DOHH2 (cell line): ENCODE data around the gene HLCS.

Source experiments
- H3F3A ChIP-seq: fragments of 200-600 bp; sonication (generic), shearing (Covaris generic); 2 replicates; pipeline ENCODE4 v1.6.0; 2016; ENCODE audit warnings: antibody characterized with exemption, mild to moderate bottlenecking; ENCODE audit not compliant: control insufficient read depth, insufficient read depth
- H3K27ac ChIP-seq: fragments of 200-600 bp; sonication (generic); 2 replicates; pipeline ENCODE4 v1.5.1; 2014; ENCODE audit warnings: low read depth, mild to moderate bottlenecking, low read length, moderate library complexity
- H3K27me3 ChIP-seq: fragments of 200-600 bp; sonication (generic); 2 replicates; pipeline ENCODE4 v1.6.1; 2014; ENCODE audit warnings: mild to moderate bottlenecking, low read length, mixed read lengths; ENCODE audit not compliant: control insufficient read depth
- H3K36me3 ChIP-seq: fragments of 200-600 bp; sonication (generic); 2 replicates; pipeline ENCODE4 v1.6.1; 2014; ENCODE audit warnings: mild to moderate bottlenecking, low read length, moderate library complexity, mixed read lengths; ENCODE audit not compliant: control insufficient read depth
- H3K4me1 ChIP-seq: fragments of 200-600 bp; sonication (generic); 2 replicates; pipeline ENCODE4 v1.6.1; 2014; ENCODE audit warnings: mild to moderate bottlenecking, low read length, mixed read lengths; ENCODE audit not compliant: control insufficient read depth
- H3K4me2 ChIP-seq: fragments of 200-600 bp; sonication (generic); 2 replicates; pipeline ENCODE4 v1.6.0; 2014; ENCODE audit warnings: mild to moderate bottlenecking, low read length, moderate library complexity
- H3K4me3 ChIP-seq: fragments of 200-600 bp; sonication (generic); 2 replicates; pipeline ENCODE4 v1.5.1; 2014; ENCODE audit warnings: mild to moderate bottlenecking, low read length, mixed read lengths
- H3K79me2 ChIP-seq: fragments of 200-600 bp; sonication (generic); 2 replicates; pipeline ENCODE4 v1.6.1; 2014; ENCODE audit warnings: mild to moderate bottlenecking, low read length, mixed read lengths; ENCODE audit not compliant: control insufficient read depth
- H3K9me2 ChIP-seq: fragments of 200-600 bp; sonication (generic); replicated peaks from 2 replicates; pipeline ENCODE4 v1.6.1; 2014; ENCODE audit warnings: mild to moderate bottlenecking, low read length, mixed read lengths; ENCODE audit not compliant: control insufficient read depth
- H3K9me3 ChIP-seq: fragments of 200-600 bp; sonication (generic); 2 replicates; pipeline ENCODE4 v1.6.1; 2014; ENCODE audit warnings: antibody characterized with exemption, low read length, mixed read lengths; ENCODE audit not compliant: control insufficient read depth, insufficient read depth
- H4K20me1 ChIP-seq: fragments of 200-600 bp; sonication (generic); 2 replicates; pipeline ENCODE4 v1.6.0; 2014; ENCODE audit warnings: low read depth, mild to moderate bottlenecking, antibody characterized with exemption, low read length, moderate library complexity; ENCODE audit not compliant: control insufficient read depth, insufficient read depth
- CTCF ChIP-seq: fragments of 200-600 bp; sonication (generic); IDR thresholded peaks from one replicate; pipeline ENCODE4 v1.5.1; 2014; ENCODE audit warnings: antibody characterized with exemption, mild to moderate bottlenecking, low read depth, low read length; ENCODE audit not compliant: poor library complexity, severe bottlenecking
- EZH2phosphoT487 ChIP-seq: fragments of 200-600 bp; sonication (generic); IDR thresholded peaks from 2 replicates; pipeline ENCODE4 v1.6.1; 2017; ENCODE audit warnings: borderline replicate concordance, mild to moderate bottlenecking, antibody characterized with exemption, low read length, moderate library complexity, mixed read lengths

HLCS gene

DNA sequence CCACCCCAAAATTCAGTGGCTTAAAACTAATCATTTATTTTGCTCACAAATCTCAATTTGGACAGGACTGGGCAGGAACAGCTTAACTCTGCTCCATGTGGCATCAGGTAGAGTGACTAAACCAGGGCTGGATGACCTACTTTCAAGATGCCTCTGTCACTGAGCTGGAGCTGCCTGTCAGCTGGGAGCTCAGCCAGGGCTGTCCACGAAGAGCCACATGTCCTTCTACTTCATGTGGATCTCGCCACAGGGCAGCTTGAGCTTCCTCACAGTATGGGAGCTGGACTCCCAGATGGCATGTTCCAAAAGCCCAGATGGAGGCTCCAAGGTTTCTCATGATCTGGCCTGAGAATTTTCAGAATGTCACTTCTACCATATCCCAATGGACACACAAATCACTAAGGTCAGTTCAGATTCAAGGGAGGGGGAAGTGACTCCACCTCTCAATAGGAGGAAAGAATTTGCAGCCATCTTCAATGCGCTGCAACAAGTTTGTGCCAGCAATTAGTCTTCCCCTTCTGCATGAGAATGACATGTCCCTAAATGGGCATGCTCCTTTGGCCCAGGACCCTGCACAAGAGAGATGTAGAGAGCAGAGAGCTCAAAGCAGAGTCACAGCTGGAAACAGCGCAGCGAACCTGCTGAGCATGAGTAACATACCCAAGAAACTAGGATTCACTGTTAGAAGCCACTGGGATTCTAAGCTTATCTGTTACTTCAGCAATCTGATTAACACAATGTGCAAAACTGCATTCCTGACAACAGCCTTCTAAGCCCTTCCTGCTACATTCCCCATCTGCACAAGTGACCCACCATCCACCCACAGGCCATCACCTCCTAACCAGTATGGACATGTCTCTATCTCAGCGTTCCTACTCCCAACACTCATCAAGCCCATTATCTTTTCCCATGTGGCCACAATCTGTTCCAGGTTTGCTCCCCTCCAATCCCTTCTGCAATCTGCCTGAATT lies 17.0 kb downstream of the HLCS start:
- no peaks in the 10 kb centered on the region for H3K79me2 ChIP-seq
- H3K27ac ChIP-seq = no peak overlapping the region

DNA sequence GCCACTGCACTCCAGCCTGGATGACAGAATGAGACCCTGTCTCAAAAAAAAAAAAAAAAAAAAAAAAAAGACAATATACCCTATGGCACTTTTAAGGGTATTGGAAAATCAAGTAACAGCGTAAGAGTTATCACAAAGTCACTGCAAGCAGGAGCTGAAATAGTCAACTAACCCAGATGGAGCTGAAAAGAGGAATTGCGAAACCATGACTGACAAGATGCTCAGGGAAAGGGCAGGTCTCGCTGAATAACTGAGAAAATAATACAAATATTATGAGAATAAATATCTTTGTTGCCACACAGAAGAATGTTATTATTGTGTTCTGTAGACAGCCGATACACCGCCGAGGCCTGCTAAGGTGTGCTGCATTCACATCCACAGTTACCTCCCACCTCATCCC lies 17.8 kb downstream of the HLCS start:
- no peaks in the 10 kb centered on the region for H3K4me1 ChIP-seq
- no peaks in the 10 kb centered on the region for H3K9me3 ChIP-seq
- no peaks in the 10 kb centered on the region for H4K20me1 ChIP-seq
- H3K79me2 ChIP-seq = no peaks in the 10 kb centered on the region
- TF ChIP-seq EZH2phosphoT487 (no peak), CTCF (no peak)
- H3F3A ChIP-seq = no peaks in the 10 kb centered on the region
- H3K36me3 ChIP-seq = no peaks in the 10 kb centered on the region
- no peak overlapping the region for H3K4me2 ChIP-seq
- H3K27me3 ChIP-seq = no peaks in the 10 kb centered on the region
- no peak overlapping the region for H3K27ac ChIP-seq
- no peaks in the 10 kb centered on the region for H3K9me2 ChIP-seq
- H3K4me3 ChIP-seq = no peak overlapping the region

More for the DNA sequence above, 17.0 kb downstream of the HLCS start:
- H3K4me3 ChIP-seq = no peak overlapping the region
- no peak overlapping the region for H3K4me2 ChIP-seq
- TF ChIP-seq EZH2phosphoT487 (no peak), CTCF (no peak)
- no peaks in the 10 kb centered on the region for H3K9me2 ChIP-seq
- no peaks in the 10 kb centered on the region for H3K27me3 ChIP-seq
- no peaks in the 10 kb centered on the region for H3K4me1 ChIP-seq
- H3K9me3 ChIP-seq = no peaks in the 10 kb centered on the region
- H4K20me1 ChIP-seq = no peaks in the 10 kb centered on the region
- no peaks in the 10 kb centered on the region for H3F3A ChIP-seq
- H3K36me3 ChIP-seq = no peaks in the 10 kb centered on the region

DNA sequence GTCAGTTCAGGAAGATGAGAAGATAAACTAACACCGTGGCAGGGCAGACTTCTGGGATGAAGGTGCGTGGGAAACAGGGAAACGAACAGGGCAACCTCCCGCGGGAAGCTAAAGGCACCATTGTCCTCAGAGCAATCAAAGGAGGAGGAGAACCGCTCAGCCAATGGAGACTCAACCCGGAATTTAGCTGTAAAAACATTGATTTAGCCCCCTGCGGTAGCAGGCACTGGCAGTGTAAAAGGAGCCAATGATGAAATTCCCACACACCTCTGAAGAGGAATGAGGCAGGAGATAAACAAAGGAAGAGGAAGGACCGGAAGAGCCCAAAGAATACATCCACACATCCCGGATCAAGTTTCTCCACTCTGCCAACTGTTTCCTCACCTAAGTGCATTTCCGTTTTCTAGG lies 19.5 kb downstream of the HLCS start:
- Histone ChIP-seq H3K4me3 (no peak overlapping the region), H3K9me2 (no peaks in the 10 kb centered on the region), H3K36me3 (no peaks in the 10 kb centered on the region), H3F3A (no peaks in the 10 kb centered on the region), H3K9me3 (no peaks in the 10 kb centered on the region), H4K20me1 (no peaks in the 10 kb centered on the region), H3K4me2 (no peak overlapping the region), H3K27me3 (no peaks in the 10 kb centered on the region), H3K27ac (no peak overlapping the region), H3K4me1 (no peaks in the 10 kb centered on the region), H3K79me2 (no peaks in the 10 kb centered on the region)
- TF ChIP-seq CTCF (no peak), EZH2phosphoT487 (no peak)
